Effector memory CD4-positive, alpha-beta T cell (primary cell): Measurements from ENCODE around the gene PAX6.

Experiments used
- DNase-seq, 3 donors: peaks; one replicate each; pipeline ENCODE4 v3.0.0-alpha.2; 2020
- H3K27ac ChIP-seq: 2 replicates; pipeline ENCODE4 v1.7.0; 2013; ENCODE audit warnings: mild to moderate bottlenecking, low read length, moderate library complexity; ENCODE audit not compliant: insufficient read depth, poor library complexity, severe bottlenecking
- H3K27me3 ChIP-seq: replicated peaks from 2 replicates; pipeline ENCODE4 v1.7.0; 2013; ENCODE audit warnings: mild to moderate bottlenecking, low read length; ENCODE audit not compliant: insufficient read depth, control insufficient read depth, poor library complexity, severe bottlenecking
- H3K36me3 ChIP-seq: 2 replicates; pipeline ENCODE4 v1.7.0; 2013; ENCODE audit warnings: mild to moderate bottlenecking, low read length, moderate library complexity; ENCODE audit not compliant: control insufficient read depth, insufficient read depth
- H3K4me1 ChIP-seq: 2 replicates; pipeline ENCODE4 v1.7.0; 2013; ENCODE audit warnings: low read length, mild to moderate bottlenecking; ENCODE audit not compliant: control insufficient read depth, insufficient read depth, poor library complexity, severe bottlenecking
- H3K4me3 ChIP-seq: 2 replicates; pipeline ENCODE4 v1.7.0; 2013; ENCODE audit warnings: low read length, low read depth, mild to moderate bottlenecking; ENCODE audit not compliant: insufficient read depth, poor library complexity, severe bottlenecking
- H3K9me3 ChIP-seq: 2 replicates; pipeline ENCODE4 v1.7.0; 2013; ENCODE audit warnings: mild to moderate bottlenecking, low read length, moderate library complexity; ENCODE audit not compliant: control insufficient read depth
- total RNA-seq, 3 donors: gene quantifications; one replicate each; lab custom pipeline; 2026; lab: John Stamatoyannopoulos, UW

PAX6 gene
- total RNA-seq: 0 to 0.17 (median 0.17) reads per million in 3 donors

- Histone ChIP-seq H3K4me1 (peaks cover 66% of the 10 kb centered on the region), H3K27me3 (peaks cover 90% of the 10 kb centered on the region), H3K36me3 (no peaks in the 10 kb centered on the region), H3K9me3 (no peaks in the 10 kb centered on the region), H3K27ac (no peak within 1 kb of the TSS), H3K4me3 (peak within 1 kb of the TSS; percentile 73)
- DNase-seq: peak in 2 of 3 donors; percentile 20 to 27
These were observed at the start of gene PAX6 for GRCh38 chr11:31810779-31811647. Gene PAX6 (minus strand): TSS chr11:31811322. CDS start chr11:31806411, 4,911 bp downstream.

DNA sequence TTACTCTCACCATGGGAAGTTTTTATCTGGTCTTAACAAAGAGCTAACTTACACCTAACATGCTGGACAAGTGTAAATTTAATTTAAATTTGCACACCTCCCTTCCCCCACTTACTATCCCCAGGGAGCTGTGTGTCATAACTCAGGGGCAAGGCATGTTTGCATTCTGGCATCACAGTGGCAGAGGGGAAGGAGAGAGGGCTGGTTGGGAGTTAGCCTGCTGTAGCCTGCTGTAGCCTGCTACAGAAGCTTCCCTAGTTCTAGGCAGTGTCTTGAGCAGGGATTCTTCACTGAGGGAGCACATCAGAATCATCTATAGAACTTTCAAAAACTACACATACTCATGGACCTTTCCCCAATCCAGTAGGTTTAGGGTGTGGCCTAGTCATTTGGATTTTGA lies 49.3 kb upstream of the PAX6 start:
- Histone ChIP-seq H3K4me3 (no peak overlapping the region), H3K27me3 (peaks cover 4% of the 10 kb centered on the region), H3K9me3 (no peaks in the 10 kb centered on the region), H3K36me3 (no peaks in the 10 kb centered on the region), H3K27ac (no peak overlapping the region), H3K4me1 (no peaks in the 10 kb centered on the region)
- DNase-seq: no peak

DNA sequence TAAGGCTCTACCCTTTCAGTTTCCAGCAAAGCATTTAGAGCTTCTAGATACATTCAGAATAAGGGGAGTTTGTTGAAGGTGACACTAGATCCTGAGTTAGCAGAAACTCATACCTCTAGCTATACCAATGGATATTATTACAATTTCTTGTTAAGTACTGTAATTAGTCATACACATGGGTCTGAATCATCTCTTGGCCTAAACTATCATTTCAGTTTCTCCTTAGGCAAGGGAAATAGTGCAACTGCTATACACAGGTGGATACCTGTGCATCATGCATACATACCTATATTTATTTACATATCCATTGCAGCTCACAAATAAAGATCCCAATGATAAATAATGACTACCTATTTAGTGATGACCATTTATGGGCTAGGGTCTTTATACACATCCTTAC lies 45.1 kb upstream of the PAX6 start:
- Histone ChIP-seq H3K4me3 (no peak overlapping the region), H3K27ac (no peak overlapping the region), H3K4me1 (no peaks in the 10 kb centered on the region), H3K36me3 (no peaks in the 10 kb centered on the region), H3K27me3 (peaks cover 4% of the 10 kb centered on the region), H3K9me3 (no peaks in the 10 kb centered on the region)
- no peak for DNase-seq

- H3K27me3 ChIP-seq: peaks cover 4% of the 10 kb centered on the region
- H3K4me1 ChIP-seq: no peaks in the 10 kb centered on the region
- no peaks in the 10 kb centered on the region for H3K36me3 ChIP-seq
- no peak overlapping the region for H3K4me3 ChIP-seq
- H3K27ac ChIP-seq: no peak overlapping the region
- no peaks in the 10 kb centered on the region for H3K9me3 ChIP-seq
- DNase-seq: no peak
These were observed 44.3 kb upstream of the PAX6 start for GRCh38 chr11:31855466-31855865.

GRCh38 chr11:31850365-31850764 lies 39.2 kb upstream of the PAX6 start:
- H3K27me3 ChIP-seq: no peaks in the 10 kb centered on the region
- H3K9me3 ChIP-seq: no peaks in the 10 kb centered on the region
- DNase-seq: no peak

GRCh38 chr11:31847761-31848160 lies 36.6 kb upstream of the PAX6 start:
- Histone ChIP-seq H3K4me1 (no peaks in the 10 kb centered on the region), H3K27ac (no peak overlapping the region), H3K4me3 (no peak overlapping the region), H3K9me3 (no peaks in the 10 kb centered on the region), H3K27me3 (no peaks in the 10 kb centered on the region), H3K36me3 (no peaks in the 10 kb centered on the region)
- DNase-seq: no peak

More at GRCh38 chr11:31850365-31850764, 39.2 kb upstream of the PAX6 start:
- Histone ChIP-seq H3K27ac (no peak overlapping the region), H3K36me3 (no peaks in the 10 kb centered on the region), H3K4me1 (no peaks in the 10 kb centered on the region), H3K4me3 (no peak overlapping the region)

DNA sequence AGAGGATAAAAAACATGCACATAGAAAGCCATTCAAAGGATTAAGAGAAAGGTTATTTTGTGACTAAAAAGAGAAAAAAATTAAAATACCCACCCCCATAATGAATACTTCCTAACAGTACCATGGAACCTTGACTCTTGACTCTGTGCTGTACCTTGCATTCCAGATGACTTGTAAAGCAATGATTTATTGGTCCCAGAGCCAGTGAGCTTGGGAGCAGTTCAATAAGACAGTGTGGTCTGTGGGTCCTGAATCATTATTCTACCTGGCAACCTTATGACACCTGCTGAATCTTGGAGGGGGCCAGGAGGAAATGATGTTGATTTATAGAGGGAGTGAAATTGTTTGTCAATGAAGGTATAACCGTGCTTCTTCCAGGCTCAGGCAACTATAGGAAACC lies 34.2 kb upstream of the PAX6 start:
- no peak for DNase-seq
- no peak overlapping the region for H3K27ac ChIP-seq
- H3K4me1 ChIP-seq: no peaks in the 10 kb centered on the region
- H3K36me3 ChIP-seq: no peaks in the 10 kb centered on the region
- H3K4me3 ChIP-seq: no peak overlapping the region
- peaks cover 3% of the 10 kb centered on the region for H3K27me3 ChIP-seq
- no peaks in the 10 kb centered on the region for H3K9me3 ChIP-seq

DNA sequence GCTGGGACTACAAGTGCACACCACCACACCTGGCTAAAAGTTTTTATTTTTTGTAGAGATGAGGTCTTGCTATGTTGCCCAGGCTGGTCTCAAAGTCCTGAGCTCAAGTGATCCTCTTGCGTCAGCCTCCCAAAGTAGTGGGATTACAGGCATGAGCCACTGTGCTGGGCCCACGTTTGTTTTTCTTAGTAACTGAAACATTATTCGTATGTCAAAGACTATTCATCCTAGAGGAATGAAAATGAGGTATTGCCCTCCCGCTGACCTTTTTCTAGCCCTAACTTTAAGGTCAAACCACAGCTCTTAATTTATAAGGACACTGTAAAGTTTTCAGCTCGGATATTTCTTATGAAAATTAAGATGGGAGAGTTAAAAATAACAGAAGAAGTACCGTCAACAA lies 33.2 kb upstream of the PAX6 start:
- H3K27me3 ChIP-seq: peaks cover 3% of the 10 kb centered on the region
- H3K27ac ChIP-seq: no peak overlapping the region
- no peaks in the 10 kb centered on the region for H3K4me1 ChIP-seq
- H3K36me3 ChIP-seq: no peaks in the 10 kb centered on the region
- H3K4me3 ChIP-seq: no peak overlapping the region
- no peak for DNase-seq
- H3K9me3 ChIP-seq: no peaks in the 10 kb centered on the region

- Histone ChIP-seq H3K27me3 (peaks cover 3% of the 10 kb centered on the region), H3K36me3 (no peaks in the 10 kb centered on the region), H3K4me1 (no peaks in the 10 kb centered on the region)
These were observed 30.3 kb upstream of the PAX6 start for GRCh38 chr11:31841435-31841834.

DNA sequence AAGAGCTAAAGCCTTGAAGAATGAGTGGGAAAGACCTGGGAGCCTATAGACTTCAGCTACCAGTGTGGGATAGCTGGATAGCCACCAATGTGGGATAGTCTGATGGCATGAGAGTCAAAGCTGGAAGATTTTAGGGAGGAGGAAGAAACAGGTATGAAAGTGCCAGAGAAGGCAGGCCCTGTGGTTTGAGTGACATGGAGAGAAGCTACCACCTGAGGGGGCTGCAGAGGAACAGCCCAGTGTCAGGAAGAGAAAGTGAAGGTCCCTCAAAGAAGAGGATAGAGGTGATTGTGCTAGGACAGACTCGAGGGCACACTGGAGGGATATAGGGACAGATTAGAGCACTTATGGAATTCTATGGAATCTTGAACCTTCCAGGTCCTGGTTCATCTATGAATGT lies 23.1 kb upstream of the PAX6 start:
- Histone ChIP-seq H3K36me3 (no peaks in the 10 kb centered on the region), H3K27ac (no peak overlapping the region), H3K4me3 (no peak overlapping the region), H3K9me3 (no peaks in the 10 kb centered on the region), H3K4me1 (no peaks in the 10 kb centered on the region), H3K27me3 (peaks cover 8% of the 10 kb centered on the region)
- no peak for DNase-seq

More at GRCh38 chr11:31841435-31841834, 30.3 kb upstream of the PAX6 start:
- DNase-seq: no peak
- Histone ChIP-seq H3K9me3 (no peaks in the 10 kb centered on the region), H3K4me3 (no peak overlapping the region), H3K27ac (no peak overlapping the region)
